ENCODE data around the gene PKP2. TPM values are rescaled to one million over a fixed set of nuclear protein-coding genes. Genes with fewer than 3 reads are reported as not detected.

The PKP2 gene
- total and polyA plus RNA-seq, 2 donors (not counting 3 experiments of a cell fraction or from before 2014, with no cell fraction given), result 1.4 to 6.5 TPM

DNA sequence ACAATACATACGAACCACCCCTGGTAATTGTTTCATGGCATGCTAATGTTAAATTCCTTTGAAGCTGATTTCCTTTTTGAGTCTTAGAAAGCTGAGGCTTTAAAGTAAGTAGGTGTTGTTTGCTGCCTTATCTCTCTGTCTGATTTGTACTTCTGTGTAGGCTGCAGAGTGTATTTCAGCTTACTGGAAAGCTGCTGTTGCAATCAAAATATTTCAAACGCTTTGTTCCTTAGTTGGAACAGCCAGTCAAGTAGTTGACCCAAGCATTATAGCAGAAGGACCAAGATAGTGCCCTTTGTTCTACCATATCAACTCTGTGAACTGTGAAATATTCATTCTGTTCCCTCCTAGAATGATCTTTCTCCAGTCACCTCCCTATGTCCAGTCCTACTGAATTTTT, 3.1 kb downstream of the PKP2 start:
- Histone ChIP-seq H3K9ac (replicated peaks; ENCODE audit: extremely low read depth, insufficient read depth, low read length) (no peak overlapping the region), H3K79me2 (ENCODE audit: control insufficient read depth, insufficient read depth, low read length) (no peaks in the 10 kb centered on the region), H3K4me3 (replicated peaks in 1 of 3; ENCODE audit: insufficient read depth in 1 of 3, low read depth in 1 of 3, low read length in 3 of 3) (no peak overlapping the region), H4K20me1 (replicated peaks; ENCODE audit: control insufficient read depth, extremely low read depth, insufficient read depth, low read length) (no peaks in the 10 kb centered on the region), H3K27me3 (ENCODE audit: control insufficient read depth in 2 of 2, insufficient read depth in 2 of 2, low read length in 2 of 2) (peaks cover 8 to 15% of the 10 kb centered on the region in 2 experiments), H3K4me2 (ENCODE audit: insufficient read depth, low read length) (no peak overlapping the region), H3K9me1 (replicated peaks; ENCODE audit: control insufficient read depth, extremely low read depth, insufficient read depth, low read length) (no peaks in the 10 kb centered on the region), H2AFZ (ENCODE audit: low read depth, low read length) (no peak overlapping the region), H3K4me1 (ENCODE audit: control insufficient read depth, extremely low read depth, insufficient read depth, low read length) (peaks cover 20% of the 10 kb centered on the region), H3K27ac (ENCODE audit: insufficient read depth, low read depth, low read length) (no peak overlapping the region), H3K36me3 (ENCODE audit: control insufficient read depth in 2 of 2, extremely low read depth in 1 of 2, insufficient read depth in 2 of 2, low read length in 2 of 2) (no peaks in the 10 kb centered on the region), H3K9me3 (replicated peaks; ENCODE audit: control insufficient read depth, insufficient read depth, low read length) (no peaks in the 10 kb centered on the region)
- intact Hi-C loops (cut with micrococcal nuclease), result no loop called here
- BruUV-seq (replicated peaks), result no TSS peak
- TF ChIP-seq JUN (IDR thresholded peaks at IDR 0.05; ENCODE audit: borderline replicate concordance, insufficient read depth, insufficient read length, low read depth) (no peak), POLR2A (IDR thresholded peaks at IDR 0.05; ENCODE audit: low read depth, low read length) (no peak), FOS (IDR thresholded peaks at IDR 0.05; ENCODE audit: borderline replicate concordance, insufficient read depth, low read length) (no peak), MYC (IDR thresholded peaks at IDR 0.05; ENCODE audit: low read depth, low read length) (no peak), GATA2 (IDR thresholded peaks at IDR 0.05; ENCODE audit: insufficient read depth, insufficient read length, low read depth, low read length) (no peak), POLR2AphosphoS5 (IDR thresholded peaks at IDR 0.05; ENCODE audit: insufficient read depth, low read depth, low read length) (no peak), EZH2 (IDR thresholded peaks at IDR 0.05; ENCODE audit: borderline replicate concordance, low read depth, low read length, severe bottlenecking) (no peak)
- TF ChIP-seq, protein P1, sequence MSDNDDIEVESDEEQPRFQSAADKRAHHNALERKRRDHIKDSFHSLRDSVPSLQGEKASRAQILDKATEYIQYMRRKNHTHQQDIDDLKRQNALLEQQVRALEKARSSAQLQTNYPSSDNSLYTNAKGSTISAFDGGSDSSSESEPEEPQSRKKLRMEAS (IDR thresholded peaks at IDR 0.05; ENCODE audit: insufficient read depth, insufficient read length), result no peak
- TF ChIP-seq, protein P2, sequence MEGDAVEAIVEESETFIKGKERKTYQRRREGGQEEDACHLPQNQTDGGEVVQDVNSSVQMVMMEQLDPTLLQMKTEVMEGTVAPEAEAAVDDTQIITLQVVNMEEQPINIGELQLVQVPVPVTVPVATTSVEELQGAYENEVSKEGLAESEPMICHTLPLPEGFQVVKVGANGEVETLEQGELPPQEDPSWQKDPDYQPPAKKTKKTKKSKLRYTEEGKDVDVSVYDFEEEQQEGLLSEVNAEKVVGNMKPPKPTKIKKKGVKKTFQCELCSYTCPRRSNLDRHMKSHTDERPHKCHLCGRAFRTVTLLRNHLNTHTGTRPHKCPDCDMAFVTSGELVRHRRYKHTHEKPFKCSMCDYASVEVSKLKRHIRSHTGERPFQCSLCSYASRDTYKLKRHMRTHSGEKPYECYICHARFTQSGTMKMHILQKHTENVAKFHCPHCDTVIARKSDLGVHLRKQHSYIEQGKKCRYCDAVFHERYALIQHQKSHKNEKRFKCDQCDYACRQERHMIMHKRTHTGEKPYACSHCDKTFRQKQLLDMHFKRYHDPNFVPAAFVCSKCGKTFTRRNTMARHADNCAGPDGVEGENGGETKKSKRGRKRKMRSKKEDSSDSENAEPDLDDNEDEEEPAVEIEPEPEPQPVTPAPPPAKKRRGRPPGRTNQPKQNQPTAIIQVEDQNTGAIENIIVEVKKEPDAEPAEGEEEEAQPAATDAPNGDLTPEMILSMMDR (IDR thresholded peaks at IDR 0.05; ENCODE audit: extremely low read depth in 1 of 2, insufficient read depth in 1 of 2, low read depth in 1 of 2, low read length in 2 of 2), result no peak
- CTCF ChIA-PET, result interaction anchor here (0.6 to 1.9 kb wide), 4 partner anchors 10 to 26 kb away, joined by 3 to 8 read pairs (median 4); no protein-coding TSS in a partner anchor
- FAIRE-seq (no peak), DNase-seq (ENCODE audit: low read depth, low spot score) (no peak)
- POLR2A ChIA-PET, result no interaction called here
- dilution Hi-C loops (cut with MboI; ENCODE audit: extremely low pct_ligation_motif_present, low sequenced_read_pairs), result no loop called here
